HFFc6 (cell line): ENCODE results near the gene DHX32. TPM values are rescaled to one million over a fixed set of nuclear protein-coding genes. Genes with fewer than 3 reads are reported as not detected.
"Not testable (repeated sequence)": the region's sequence is repeated elsewhere in the genome, so short reads cannot be mapped to it uniquely, and the experiment has no call there.

Experiments used
- DNase-seq: peaks from one replicate; pipeline ENCODE4 v3.0.0-alpha.2; 2018
- H3K27ac Mint-ChIP-seq: 2 replicates; pipeline ENCODE4 v1.8.0; 2020; ENCODE audit warnings: mild to moderate bottlenecking, mixed read lengths
- H3K27me3 Mint-ChIP-seq: 2 replicates; pipeline ENCODE4 v1.8.0; 2021; ENCODE audit warnings: mild to moderate bottlenecking, moderate library complexity, mixed read lengths; ENCODE audit not compliant: insufficient read depth
- H3K36me3 Mint-ChIP-seq: 2 replicates; pipeline ENCODE4 v1.8.0; 2021; ENCODE audit warnings: low read depth, mixed read lengths
- H3K4me1 Mint-ChIP-seq: 2 replicates; pipeline ENCODE4 v1.8.0; 2020; ENCODE audit warnings: low read depth, mixed read lengths
- H3K4me3 Mint-ChIP-seq: 2 replicates; pipeline ENCODE4 v1.8.0; 2020; ENCODE audit warnings: mild to moderate bottlenecking, moderate library complexity, mixed read lengths
- H3K9me3 Mint-ChIP-seq: 2 replicates; pipeline ENCODE4 v1.8.0; 2020; ENCODE audit warnings: mild to moderate bottlenecking, mixed read lengths
- CTCF ChIP-seq: fragments of 200-600 bp; sonication (generic); IDR thresholded peaks from 2 replicates; pipeline ENCODE4 v1.5.0; 2021; ENCODE audit warnings: antibody characterized with exemption, mild to moderate bottlenecking
- total RNA-seq, 6 experiments: library from RNA; stranded (reverse); fragmentation: NEBNext Ultra II Directional; extraction: Animal tissue kit (Norgen Biotek cat#: 25700); gene quantifications; 2 replicates in 1 of 6; 3 replicates in 5 of 6; pipeline ENCODE4 v1.2.3, GENCODE V29; 2021

DHX32 gene
- total RNA-seq, 6 experiments from 2014 or later: 18.6 to 22.4 (median 20.8) TPM

GRCh38 chr10:125896088-125896934 lies 15.2 kb upstream of the DHX32 start, which contains the start of gene FANK1:
Gene FANK1 (plus strand): TSS chr10:125896564. CDS start chr10:125896643, 79 bp downstream.
- Mint-ChIP-seq H3K4me1 (peaks cover 29% of the 10 kb centered on the region), H3K4me3 (peak within 1 kb of the TSS; percentile 92), H3K27ac (peak within 1 kb of the TSS; percentile 94)
- DNase-seq: peak; percentile 84
- not testable (repeated sequence) for H3K36me3 Mint-ChIP-seq, H3K27me3 Mint-ChIP-seq, H3K9me3 Mint-ChIP-seq

GRCh38 chr10:125895130-125896087 lies 14.3 kb upstream of the DHX32 start:
- H3K9me3 Mint-ChIP-seq, H3K27me3 Mint-ChIP-seq, H3K36me3 Mint-ChIP-seq: not testable (repeated sequence)
- Mint-ChIP-seq H3K4me1 (peaks cover 21% of the 10 kb centered on the region), H3K27ac (peak overlapping the region; percentile 94), H3K4me3 (peak overlapping the region; percentile 92)
- DNase-seq: peak; percentile 77

DNA sequence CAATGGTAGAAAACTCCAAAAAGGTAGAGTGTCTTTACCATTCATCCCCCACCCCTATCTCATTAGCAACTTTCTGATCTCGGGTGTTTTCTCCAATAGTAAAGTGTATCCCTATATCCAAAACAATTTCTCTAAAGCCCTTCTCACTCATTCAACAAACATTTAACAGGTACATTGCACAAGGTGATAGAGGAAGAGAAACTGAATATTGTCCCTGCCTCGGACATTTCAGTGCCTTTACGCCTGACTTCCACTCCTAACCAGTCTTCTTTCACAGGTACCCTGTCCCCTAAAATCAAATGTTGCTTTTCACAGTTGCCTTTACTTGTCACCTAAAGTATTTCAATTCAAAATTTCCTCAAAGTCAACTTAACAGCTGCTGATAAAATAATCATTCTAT lies 13.1 kb upstream of the DHX32 start:
- not testable (repeated sequence) for H3K27me3 Mint-ChIP-seq, H3K27ac Mint-ChIP-seq, H3K36me3 Mint-ChIP-seq, H3K9me3 Mint-ChIP-seq, DNase-seq, H3K4me3 Mint-ChIP-seq
- H3K4me1 Mint-ChIP-seq: peaks cover 21% of the 10 kb centered on the region

GRCh38 chr10:125892402-125892801 lies 11.3 kb upstream of the DHX32 start:
- H3K27me3 Mint-ChIP-seq, H3K36me3 Mint-ChIP-seq, H3K4me3 Mint-ChIP-seq, DNase-seq, H3K27ac Mint-ChIP-seq, H3K9me3 Mint-ChIP-seq: not testable (repeated sequence)
- H3K4me1 Mint-ChIP-seq: peaks cover 20% of the 10 kb centered on the region

GRCh38 chr10:125889441-125889840 lies 8.3 kb upstream of the DHX32 start:
- not testable (repeated sequence) for H3K27ac Mint-ChIP-seq, DNase-seq, H3K27me3 Mint-ChIP-seq, H3K4me1 Mint-ChIP-seq, H3K9me3 Mint-ChIP-seq, H3K4me3 Mint-ChIP-seq, H3K36me3 Mint-ChIP-seq

- H3K27ac Mint-ChIP-seq: no peak overlapping the region
These were observed 5.9 kb upstream of the DHX32 start for GRCh38 chr10:125886914-125887512.

DNA sequence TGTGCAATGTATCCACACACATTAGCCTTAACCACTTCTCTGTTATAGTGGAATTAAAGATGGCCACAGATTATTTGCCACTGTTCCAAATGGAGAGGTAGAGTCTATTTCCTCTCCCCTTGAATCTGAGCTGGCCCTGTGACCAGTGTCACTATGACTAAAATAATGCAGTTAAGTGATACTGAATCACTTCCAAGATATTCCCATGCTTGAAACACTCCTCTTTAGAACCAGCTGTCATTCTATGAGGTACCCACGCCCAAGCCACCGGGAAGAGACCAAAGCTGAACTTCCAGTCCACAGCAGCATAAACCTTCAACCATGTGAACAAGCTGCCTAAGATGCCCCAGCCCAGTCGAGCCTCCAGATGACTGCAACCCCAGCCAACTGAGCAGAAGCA lies 2.1 kb upstream of the DHX32 start:
- Mint-ChIP-seq H3K4me3 (no peak overlapping the region), H3K9me3 (no peaks in the 10 kb centered on the region), H3K36me3 (peaks cover 5% of the 10 kb centered on the region; the same call in 1 of the 2 replicates), H3K4me1 (peaks cover 28% of the 10 kb centered on the region), H3K27ac (no peak overlapping the region), H3K27me3 (no peaks in the 10 kb centered on the region; the same call in 1 of the 2 replicates)
- TF ChIP-seq CTCF: no peak
- DNase-seq: no peak

More at GRCh38 chr10:125886914-125887512, 5.9 kb upstream of the DHX32 start:
- Mint-ChIP-seq H3K36me3 (peaks cover 5% of the 10 kb centered on the region; the same call in 1 of the 2 replicates), H3K27me3 (no peaks in the 10 kb centered on the region), H3K4me3 (no peak overlapping the region), H3K9me3 (no peaks in the 10 kb centered on the region), H3K4me1 (peaks cover 14% of the 10 kb centered on the region)
- no peak for TF ChIP-seq CTCF
- DNase-seq: no peak
